Adrenal gland (tissue), 12 donors: ENCODE results near the gene CTPS1. TPM values are rescaled to one million over a fixed set of nuclear protein-coding genes. Genes with fewer than 3 reads are reported as not detected.

Source experiments
- DNase-seq, 7 donors: peaks; one replicate each; pipeline ENCODE4 v3.0.0-alpha.2; 2019 to 2020
- H3K27ac ChIP-seq, 5 donors: fragments of 200-600 bp; sonication (generic) in 4 of 5; 1 replicate in 3 of 5; 2 replicates in 2 of 5; pipeline versions ENCODE4 v1.5.1 to v1.8.0; 2016 to 2020; ENCODE audit warnings: mild to moderate bottlenecking in 1 of 5
- H3K27me3 ChIP-seq: fragments of 200-600 bp; 2 replicates; pipeline ENCODE4 v1.8.0; 2021
- H3K36me3 ChIP-seq, 2 donors: fragments of 200-600 bp; replicated peaks in 1 of 2; 1 replicate in 1 of 2; 2 replicates in 1 of 2; pipeline versions ENCODE4 v1.5.1 to v1.8.0; 2018 to 2022
- H3K4me1 ChIP-seq, 2 donors: fragments of 200-600 bp; replicated peaks in 1 of 2; 1 replicate in 1 of 2; 2 replicates in 1 of 2; pipeline versions ENCODE4 v1.5.1 to v1.8.0; 2018 to 2021
- H3K4me3 ChIP-seq, 4 donors: fragments of 200-600 bp; sonication (generic) in 3 of 4; one replicate each; pipeline ENCODE4 v1.5.1; 2016 to 2018
- H3K9me3 ChIP-seq, 3 donors: fragments of 200-600 bp; sonication (generic) in 1 of 3; replicated peaks in 1 of 3; 1 replicate in 2 of 3; 2 replicates in 1 of 3; pipeline versions ENCODE4 v1.5.1 to v1.8.0; 2016 to 2021
- CTCF ChIP-seq, 6 experiments: fragments of 450-650 bp in 4 of 6; fragments of 200-600 bp in 2 of 6; sonication (generic) in 1 of 6; IDR thresholded peaks; 1 replicate in 5 of 6; 2 replicates in 1 of 6; pipeline versions ENCODE4 v1.5.1 to v1.8.0; 2016 to 2021; ENCODE audit warnings: antibody characterized with exemption in 6 of 6, mild to moderate bottlenecking in 2 of 6, moderate library complexity in 1 of 6
- POLR2A ChIP-seq, 2 donors: fragments of 450-650 bp; IDR thresholded peaks; one replicate each; pipeline ENCODE4 v1.6.1; 2017; ENCODE audit warnings: antibody characterized with exemption in 2 of 2, mild to moderate bottlenecking in 2 of 2, moderate library complexity in 1 of 2
- WGBS, 4 donors: extraction: QIAGEN DNeasy Blood & Tissue Kit in 2 of 4; methylation state at CpG; one replicate each; pipeline versions ENCODE4 v1.1.5 to v1.1.7; 2013 to 2017; 5-methylcytosine and 5-hydroxymethylcytosine counted together
- intact Hi-C, 2 donors: fragments of 100-400 bp; cut with DNase I; formaldehyde crosslinking; loops; one replicate each; pipeline versions ENCODE4 v1.14.1 to v1.15.0; 2022 to 2023
- polyA plus RNA-seq, 3 donors: library from polyadenylated mRNA; stranded (reverse); fragments of 200-250 nt in 2 of 3; fragments of 350-450 nt in 1 of 3; fragmentation: Illumina TruSeq in 1 of 3; extraction: RNeasy Lipid Tissue Mini Kit (QIAGEN cat#74804) in 1 of 3; gene quantifications; one replicate each; pipeline ENCODE4 v1.2.3, GENCODE V29; 2013 to 2014
- total RNA-seq, 9 donors: library from RNA; depleted of rRNA in 4 of 9; stranded (reverse); fragments of >200 nt in 4 of 9; fragments of 120-200 nt in 1 of 9; fragmentation: NEBNext Ultra II Directional in 1 of 9; extraction: Animal tissue kit (Norgen Biotek cat#: 25700) in 1 of 9; gene quantifications; one replicate each; pipeline versions ENCODE4 v1.1.0 to v1.2.4, GENCODE V29; 2013 to 2023
- donor health status: healthy with polysubstance abuse.
- donor health status: Bipolar disorder and iron deficiency.
- donor health status: DM: yes; HTN: yes; CAD: no.
- donor health status: DM: no; HTN: no; CAD: no.
- donor health status: DM: no; HTN: no; CAD: no.
- donor health status: DM: yes; HTN: yes; CAD: no.

Gene CTPS1
- total and polyA plus RNA-seq, 12 donors = 12.2 to 49.4 (median 26.1) TPM

- Histone ChIP-seq H3K9me3 (no peaks in the 10 kb centered on the region), H3K36me3 (no peaks in the 10 kb centered on the region), H3K4me1 (peaks cover 0 to 6% of the 10 kb centered on the region in 2 donors), H3K4me3 (no peak overlapping the region), H3K27me3 (no peaks in the 10 kb centered on the region), H3K27ac (no peak overlapping the region)
- intact Hi-C loops = no loop called here
- TF ChIP-seq POLR2A (IDR thresholded peaks at IDR 0.05) = no peak
- no peak for TF ChIP-seq CTCF (IDR thresholded peaks at IDR 0.05)
- DNase-seq = no peak
- 50 to 75% (median 68%) methylated on average over 4 of the region's 4 CpGs for WGBS, 4 donors
Observed at GRCh38 chr1:40932006-40932405, 47.5 kb upstream of the CTPS1 start.

GRCh38 chr1:40936931-40937339 lies 42.6 kb upstream of the CTPS1 start:
- Histone ChIP-seq H3K9me3 (no peaks in the 10 kb centered on the region), H3K27me3 (no peaks in the 10 kb centered on the region), H3K4me3 (no peak overlapping the region), H3K4me1 (peaks cover 0 to 6% of the 10 kb centered on the region in 2 donors), H3K36me3 (no peaks in the 10 kb centered on the region), H3K27ac (no peak overlapping the region)
- no peak for DNase-seq
- WGBS, 4 donors = 67 to 83% (median 77%) methylated on average over 5 of the region's 5 CpGs
- intact Hi-C loops = no loop called here
- no peak for TF ChIP-seq CTCF (IDR thresholded peaks at IDR 0.05)
- TF ChIP-seq POLR2A (IDR thresholded peaks at IDR 0.05) = no peak

- DNase-seq = no peak
- intact Hi-C loops = no loop called here
- Histone ChIP-seq H3K9me3 (no peaks in the 10 kb centered on the region), H3K4me3 (no peak overlapping the region), H3K27me3 (no peaks in the 10 kb centered on the region), H3K36me3 (no peaks in the 10 kb centered on the region), H3K4me1 (peaks cover 0 to 6% of the 10 kb centered on the region in 2 donors), H3K27ac (no peak overlapping the region)
- 86 to 97% (median 95%) methylated on average over 6 of the region's 6 CpGs for WGBS, 4 donors
- TF ChIP-seq POLR2A (IDR thresholded peaks at IDR 0.05) = no peak
- TF ChIP-seq CTCF (IDR thresholded peaks at IDR 0.05) = no peak
Observed at GRCh38 chr1:40938393-40938792, 41.1 kb upstream of the CTPS1 start.

- Histone ChIP-seq H3K4me1 (peaks cover 7 to 11% of the 10 kb centered on the region in 2 donors), H3K36me3 (no peaks in the 10 kb centered on the region), H3K4me3 (no peak overlapping the region), H3K27ac (peak overlapping the region in 1 of 5 donors; percentile 68), H3K27me3 (no peaks in the 10 kb centered on the region), H3K9me3 (no peaks in the 10 kb centered on the region)
- DNase-seq = peak in 4 of 7 donors; percentile 25 to 47 (median 35)
- intact Hi-C loops = loop anchor here in 1 of 2 donors (5.0 kb wide), 1 partner anchor 82 kb away; no protein-coding TSS in a partner anchor
- WGBS, 4 donors = 56 to 66% (median 65%) methylated on average over 12 of the region's 12 CpGs
- TF ChIP-seq POLR2A (IDR thresholded peaks at IDR 0.05) (no peak), CTCF (IDR thresholded peaks at IDR 0.05) (no peak)
Observed at GRCh38 chr1:40939320-40940059, 40.0 kb upstream of the CTPS1 start.
